GM21528 (cell line): ENCODE data around the gene SLC2A4RG.

Experiments
- ATAC-seq: cut with Tn5 transposase; IDR thresholded peaks from one replicate; pipeline ENCODE4 v1.9.1; 2021; ENCODE audit warnings: mild to moderate bottlenecking, moderate library complexity; ENCODE audit not compliant: unreplicated experiment, low FRiP score

The SLC2A4RG gene

DNA sequence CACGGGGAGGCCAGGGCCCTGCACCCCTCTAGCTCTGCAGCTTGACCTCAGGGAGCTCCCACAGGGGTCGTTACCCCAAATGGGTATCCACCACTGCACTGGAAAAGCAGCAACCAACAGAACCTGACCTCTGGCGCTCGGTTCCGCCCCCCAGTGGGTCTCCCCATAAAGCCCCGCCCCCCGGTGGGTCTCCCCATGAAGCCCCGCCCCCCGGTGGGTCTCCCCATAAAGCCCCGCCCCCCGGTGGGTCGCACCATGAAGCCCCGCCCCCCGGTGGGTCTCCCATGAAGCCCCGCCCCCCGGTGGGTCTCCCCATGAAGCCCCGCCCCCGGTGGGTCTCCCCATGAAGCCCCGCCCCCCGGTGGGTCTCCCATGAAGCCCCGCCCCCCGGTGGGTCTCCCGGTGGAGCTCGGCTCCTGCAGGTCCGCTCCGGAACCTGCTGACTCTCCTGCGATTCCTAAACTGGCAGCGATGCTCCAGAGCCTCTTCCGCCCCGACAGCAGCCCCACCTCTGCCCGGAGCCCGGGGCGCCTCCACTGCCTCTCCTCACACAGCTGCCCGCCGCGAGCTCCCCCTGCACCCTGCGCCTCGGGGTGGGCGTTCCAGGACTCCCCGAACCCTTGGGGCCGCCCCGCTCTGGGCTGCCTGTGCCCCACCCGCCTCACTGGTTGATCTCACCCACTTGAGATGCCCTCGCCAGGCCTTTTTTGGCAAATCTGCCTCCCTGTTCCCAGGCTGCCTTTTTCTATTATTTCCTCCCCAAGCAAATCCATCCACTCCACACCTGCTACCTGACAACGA, 12.1 kb downstream of the SLC2A4RG start:
- no peak for ATAC-seq

DNA sequence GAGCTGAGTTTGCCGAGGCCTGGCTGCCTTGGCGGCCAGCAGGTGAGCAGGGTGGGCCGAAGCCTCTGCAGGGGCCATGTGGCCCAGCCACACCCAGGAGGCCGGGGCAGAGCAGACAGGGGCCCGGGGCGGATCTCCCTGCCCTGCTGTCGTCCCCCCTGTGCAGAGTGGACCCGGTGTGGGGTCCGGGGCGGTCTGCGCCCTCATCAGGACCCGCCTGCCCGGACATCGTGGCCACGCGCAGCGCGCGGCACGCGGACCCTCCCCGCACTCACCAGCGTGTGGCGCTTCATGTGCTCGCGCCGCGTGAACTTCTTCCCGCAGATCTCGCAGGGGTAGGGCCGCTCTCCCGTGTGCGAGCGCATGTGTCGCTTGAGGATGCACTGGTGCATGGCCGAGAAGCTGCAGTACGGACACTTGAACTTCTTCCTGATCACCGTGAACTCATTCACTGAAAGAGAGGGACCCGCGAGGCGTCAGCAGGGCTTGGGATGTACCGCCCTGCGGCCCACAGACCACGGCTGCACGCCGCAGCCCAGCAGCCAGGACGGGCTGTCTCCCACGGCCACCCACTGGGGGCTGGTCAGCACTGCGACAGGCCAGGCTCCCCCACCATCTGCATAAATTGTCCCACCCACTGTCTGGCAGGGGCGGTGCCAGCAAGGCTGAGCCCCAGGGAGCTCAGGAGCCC, 13.0 kb downstream of the SLC2A4RG start:
- no peak for ATAC-seq

DNA sequence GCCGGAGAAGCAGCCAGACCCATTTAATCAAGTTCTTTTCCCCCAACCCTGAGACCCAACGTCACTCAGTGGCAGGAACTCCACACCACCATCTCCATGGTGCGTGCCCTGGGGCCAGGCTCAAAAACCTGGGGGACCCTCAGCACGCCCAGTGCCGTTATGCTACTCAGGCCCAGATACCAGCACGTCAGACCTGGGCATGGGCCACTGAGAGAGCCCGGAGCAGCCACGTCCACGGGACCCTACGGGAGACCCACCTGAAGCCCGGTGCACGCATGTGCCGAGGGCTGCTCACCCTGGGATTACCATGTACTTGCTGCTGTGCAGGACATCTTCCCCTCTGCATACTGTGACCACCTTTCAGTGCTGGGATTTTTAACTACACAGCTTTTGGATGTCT, 13.8 kb downstream of the SLC2A4RG start:
- no peak for ATAC-seq

DNA sequence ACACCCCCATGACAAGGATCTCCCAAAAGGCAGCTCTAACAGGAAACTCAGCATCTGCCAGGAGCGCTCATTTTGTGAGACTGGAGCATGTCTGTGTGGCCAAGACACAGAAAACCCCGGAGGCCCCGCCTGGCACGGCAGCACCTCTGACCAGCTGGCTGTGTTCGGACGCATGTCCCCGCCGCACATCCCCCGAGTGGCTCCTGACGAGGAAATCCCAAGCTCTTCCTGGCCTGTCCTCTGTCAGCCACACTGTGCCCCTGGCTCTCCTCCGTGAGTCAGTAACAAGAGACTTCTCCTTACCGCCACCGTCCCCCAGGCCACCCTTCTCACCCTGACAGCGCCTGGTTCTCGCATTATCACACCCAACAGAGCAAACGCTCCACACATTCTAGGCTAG, 14.4 kb downstream of the SLC2A4RG start:
- no peak for ATAC-seq

DNA sequence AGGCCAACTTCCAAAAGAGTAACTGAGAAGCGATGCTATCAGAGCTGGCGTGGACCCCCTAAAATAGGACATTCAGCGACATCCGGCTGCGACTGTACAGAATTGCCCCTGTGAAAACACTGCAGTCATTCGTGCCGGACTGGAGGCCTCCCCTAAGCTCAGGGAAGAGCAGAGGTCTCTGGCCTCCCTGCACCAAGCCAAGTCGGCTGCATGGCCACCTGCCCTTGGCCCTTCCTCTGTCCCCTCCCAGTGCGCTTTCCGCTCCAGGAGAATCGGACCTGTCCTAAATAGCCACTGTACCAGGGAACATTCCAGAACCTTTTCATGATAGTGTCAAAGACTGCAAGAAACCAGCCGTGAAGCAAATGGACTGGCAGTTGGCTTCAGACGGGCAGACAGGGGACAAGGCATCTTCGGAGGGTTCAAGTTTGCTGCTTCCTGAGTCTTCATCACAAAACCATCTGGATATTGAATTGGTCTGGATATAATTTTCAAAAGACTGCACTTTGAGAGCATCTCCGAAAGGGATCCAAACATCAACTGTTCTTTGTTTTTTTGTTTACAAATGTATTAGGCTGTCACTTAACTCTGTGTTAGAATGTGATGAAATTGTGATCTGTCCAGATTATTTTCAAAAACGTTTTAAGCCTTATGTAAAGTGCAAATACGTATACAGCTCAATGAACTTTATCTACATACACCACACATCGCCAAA, 16.5 kb downstream of the SLC2A4RG start:
- no peak for ATAC-seq

DNA sequence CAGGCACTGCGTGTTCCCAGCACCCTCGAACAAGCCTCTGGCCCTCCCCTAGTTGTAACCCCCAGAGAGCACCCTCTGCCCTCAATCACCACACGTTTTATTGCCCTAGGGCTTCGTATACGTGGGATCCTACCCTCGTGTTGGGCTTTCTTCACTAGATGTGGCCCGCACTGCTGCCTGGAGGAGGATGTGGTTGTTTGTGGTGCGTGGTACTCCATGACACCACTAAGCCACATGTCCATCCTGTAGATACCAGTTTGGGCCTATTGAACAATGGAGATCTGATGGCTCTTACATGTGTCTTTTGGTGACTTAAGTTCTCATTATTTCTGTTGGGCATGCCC, 17.0 kb downstream of the SLC2A4RG start:
- ATAC-seq, result no peak

DNA sequence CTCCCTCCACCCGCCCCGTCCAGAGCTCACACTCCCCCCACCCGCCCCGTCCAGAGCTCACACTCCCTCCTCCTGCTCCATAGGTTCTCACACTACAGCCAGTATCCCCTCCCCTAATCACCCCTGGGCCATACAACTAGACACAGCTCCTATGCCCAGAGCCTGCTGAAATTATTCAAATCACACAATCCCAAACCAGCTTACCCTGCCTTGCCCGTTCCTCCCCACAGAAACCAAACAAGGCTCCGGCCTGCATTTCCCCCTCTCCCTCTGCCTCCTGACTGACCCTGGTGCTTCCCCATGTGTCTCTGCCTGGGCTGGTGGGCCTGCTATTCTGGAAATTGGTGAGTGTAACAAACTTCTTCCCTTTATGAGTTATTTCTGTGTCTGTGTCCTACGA, 18.6 kb downstream of the SLC2A4RG start:
- no peak for ATAC-seq

DNA sequence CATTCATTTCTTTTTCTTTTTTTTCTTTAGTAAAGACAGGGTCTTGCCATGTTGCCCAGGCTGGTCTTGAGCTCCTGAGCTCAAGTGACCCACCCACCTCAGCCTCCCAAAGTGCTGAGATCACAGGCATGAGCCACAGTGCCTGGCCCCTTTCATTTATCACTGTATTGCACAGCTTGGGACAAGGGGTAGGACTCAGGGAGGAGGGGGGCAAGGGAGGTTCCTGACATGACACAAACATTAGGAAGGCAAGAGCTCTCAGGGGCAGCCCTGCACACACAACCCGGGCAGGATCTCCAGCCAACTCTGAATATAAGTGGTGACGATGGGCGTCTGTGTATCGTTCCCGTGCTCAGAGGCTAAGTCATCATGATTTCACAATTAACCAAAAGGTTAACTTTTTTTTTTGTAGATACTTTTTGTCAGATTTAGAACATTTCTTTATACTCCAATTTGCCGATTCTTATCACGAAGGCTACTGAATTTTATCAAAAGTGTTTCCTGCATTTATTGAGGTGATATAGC, 19.9 kb downstream of the SLC2A4RG start:
- no peak for ATAC-seq

DNA sequence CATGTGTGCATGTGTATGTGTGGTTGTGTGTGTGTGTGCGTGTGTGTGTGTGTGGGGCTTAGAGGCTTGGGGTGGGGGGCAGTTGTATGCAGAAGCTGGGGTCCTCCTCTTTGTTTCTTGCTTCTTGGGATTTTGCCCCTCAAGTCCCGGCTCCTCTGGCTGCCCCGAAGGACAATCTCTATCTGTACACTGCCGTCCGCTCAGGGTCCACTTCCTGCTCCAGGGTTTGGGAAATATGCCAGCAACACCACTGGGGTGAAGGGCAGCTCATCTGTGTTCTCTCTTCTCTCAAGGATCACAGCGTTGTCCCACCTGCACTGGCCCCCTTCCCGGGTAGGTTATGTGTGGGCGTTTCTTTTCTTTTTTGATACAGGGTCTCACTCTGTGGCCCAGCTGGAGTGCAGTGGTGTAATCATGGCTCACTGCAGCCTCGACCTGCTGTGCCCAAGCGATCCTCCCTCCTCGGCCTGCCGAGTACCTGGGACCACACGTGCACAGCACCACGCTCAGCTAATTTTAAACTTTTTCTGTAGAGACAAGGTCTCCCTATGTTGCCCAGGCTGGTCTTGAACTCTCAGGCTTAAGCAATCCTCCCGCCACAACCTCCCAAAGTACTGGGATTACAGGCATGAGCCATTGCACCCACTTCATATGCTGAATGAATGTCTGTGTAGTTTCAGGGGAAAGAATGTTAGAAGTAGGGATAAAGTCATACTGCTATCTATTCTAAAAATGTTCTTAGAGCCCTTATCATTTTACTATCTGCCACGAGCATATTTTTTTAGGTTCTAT, 25.7 kb downstream of the SLC2A4RG start:
- no peak for ATAC-seq

DNA sequence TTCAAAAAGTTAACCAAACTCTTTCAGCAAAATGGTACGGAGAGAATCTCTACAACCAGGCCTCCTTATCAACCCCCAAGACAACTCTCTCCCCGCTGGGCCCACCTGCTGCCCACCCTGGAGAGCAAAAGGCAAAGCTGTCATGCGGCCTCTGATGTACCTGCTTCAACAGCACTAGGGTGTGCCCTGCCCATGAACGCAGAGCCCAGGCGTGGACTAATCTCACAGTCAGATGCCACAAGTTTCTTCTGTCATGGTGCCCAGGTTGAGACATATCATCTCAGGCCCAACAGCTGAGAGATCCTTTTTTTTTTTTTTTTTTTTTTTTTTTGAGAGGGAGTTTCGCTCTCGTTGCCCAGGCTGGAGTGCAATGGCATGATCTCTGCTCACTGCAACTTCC, 26.3 kb downstream of the SLC2A4RG start:
- no peak for ATAC-seq

DNA sequence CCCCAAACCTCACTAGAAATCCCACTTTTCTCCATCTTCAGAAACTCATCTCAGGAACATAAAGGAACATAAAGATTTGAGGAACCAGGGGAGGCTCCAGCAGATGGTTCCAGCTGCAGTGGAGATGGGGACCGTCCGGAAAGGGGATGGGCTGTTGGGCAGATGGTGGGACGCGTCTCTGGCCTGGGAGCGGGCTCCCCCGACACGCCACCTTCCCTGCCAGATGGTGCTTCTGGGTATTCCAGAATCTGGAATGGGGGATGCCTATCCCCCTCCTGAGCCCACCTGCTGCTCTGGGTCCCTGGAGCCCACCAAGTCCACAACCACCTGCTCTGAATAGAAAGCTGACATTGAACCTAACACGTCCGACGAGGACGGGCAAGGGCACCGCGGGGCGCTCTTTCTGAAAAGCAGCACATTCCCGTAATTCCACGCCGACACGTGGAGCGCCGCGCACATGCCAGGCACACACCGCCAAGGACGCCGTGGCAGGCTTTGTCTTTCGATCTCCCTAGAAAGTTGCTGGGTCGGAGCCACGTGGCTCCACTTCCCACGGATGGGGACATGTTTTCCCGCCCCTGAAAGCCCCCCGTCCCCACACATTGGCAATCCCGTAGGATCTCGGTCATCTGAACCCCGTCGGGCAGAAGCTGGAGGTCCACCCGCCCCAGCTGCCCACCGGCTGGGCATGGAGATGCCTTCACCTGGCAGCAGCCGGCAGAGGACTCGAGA, 27.3 kb downstream of the SLC2A4RG start:
- no peak for ATAC-seq

DNA sequence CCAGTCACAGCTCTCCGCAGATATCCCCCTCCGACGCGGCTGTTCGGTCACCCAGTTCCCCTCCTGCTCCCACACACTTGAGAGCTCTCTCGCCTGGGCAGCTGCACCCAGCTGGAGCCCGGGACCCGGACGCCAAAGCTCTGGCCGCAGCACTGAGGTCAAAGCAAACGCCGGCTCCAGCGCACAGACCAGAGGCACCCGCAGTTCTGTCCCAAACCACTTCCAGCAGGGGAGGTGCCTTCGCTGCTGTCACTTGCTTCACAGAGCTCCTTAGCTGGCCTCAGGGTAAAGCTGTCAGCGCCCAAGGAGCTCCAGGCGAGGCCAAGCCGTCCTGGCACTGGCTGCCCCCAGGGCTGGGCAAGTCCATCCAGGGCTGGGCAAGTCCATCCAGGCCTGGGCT, 27.9 kb downstream of the SLC2A4RG start:
- ATAC-seq, result no peak

DNA sequence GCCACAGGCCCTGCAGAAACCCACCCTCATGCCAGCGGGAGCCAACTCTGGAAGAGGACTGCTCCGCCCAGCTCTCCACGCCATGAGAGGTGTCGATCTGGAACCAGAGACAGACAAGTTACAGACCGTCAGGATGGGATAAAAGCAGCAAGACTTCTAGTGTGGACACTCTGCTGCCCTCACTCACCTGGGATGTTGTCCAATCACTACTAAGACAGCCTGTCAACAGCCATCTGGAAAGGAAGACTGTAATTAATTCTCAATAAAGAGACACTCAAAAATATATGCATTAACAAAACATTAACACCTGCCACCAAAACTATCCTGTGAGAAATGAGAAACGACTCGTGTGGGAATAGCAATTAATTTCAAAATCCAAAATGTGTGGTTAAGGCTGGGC, 28.3 kb downstream of the SLC2A4RG start:
- no peak for ATAC-seq

DNA sequence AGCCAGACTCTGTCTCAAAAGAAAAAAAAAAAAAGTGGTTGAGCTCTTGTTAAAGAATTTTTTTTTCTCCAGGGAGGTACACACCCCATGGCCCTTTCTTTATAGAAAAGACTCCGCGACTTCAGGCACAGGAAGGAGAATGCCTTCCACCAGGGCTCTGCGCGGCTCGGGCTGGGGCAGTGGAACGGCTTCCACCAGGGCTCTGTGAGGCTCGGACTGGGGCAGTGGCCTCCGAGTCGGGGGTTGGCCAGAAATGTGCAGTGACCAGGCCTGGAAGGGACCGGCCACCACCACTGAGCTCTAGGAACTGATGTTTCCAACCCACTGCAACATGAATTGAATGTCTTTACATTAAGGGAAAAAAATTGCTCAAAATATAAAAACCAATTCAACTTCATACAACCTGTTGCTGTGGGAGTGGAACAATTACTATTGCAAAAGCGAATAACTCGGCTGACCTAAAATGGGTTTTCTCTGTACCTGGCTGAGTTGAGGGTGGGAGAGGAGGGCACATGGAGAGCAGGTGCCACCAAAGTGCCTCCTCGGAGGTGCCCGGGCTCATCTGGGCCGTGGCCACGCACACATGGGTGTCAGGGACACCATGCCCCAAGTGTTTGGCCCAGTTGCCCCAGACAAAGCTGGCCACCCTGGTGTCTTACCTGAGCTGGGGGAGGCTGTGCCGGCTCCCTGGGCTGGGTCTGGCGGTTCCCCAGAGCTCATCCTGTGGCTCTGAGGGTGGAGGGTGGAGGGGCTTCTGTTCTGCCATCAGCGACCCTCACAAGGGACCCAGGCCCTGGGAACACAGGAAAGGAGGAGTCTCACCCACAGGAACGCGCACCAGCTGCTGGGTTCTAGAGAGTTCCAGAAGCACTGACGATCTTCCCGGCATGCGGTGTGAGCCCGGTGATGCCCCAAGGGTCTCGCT, 29.3 kb downstream of the SLC2A4RG start:
- ATAC-seq, result no peak

DNA sequence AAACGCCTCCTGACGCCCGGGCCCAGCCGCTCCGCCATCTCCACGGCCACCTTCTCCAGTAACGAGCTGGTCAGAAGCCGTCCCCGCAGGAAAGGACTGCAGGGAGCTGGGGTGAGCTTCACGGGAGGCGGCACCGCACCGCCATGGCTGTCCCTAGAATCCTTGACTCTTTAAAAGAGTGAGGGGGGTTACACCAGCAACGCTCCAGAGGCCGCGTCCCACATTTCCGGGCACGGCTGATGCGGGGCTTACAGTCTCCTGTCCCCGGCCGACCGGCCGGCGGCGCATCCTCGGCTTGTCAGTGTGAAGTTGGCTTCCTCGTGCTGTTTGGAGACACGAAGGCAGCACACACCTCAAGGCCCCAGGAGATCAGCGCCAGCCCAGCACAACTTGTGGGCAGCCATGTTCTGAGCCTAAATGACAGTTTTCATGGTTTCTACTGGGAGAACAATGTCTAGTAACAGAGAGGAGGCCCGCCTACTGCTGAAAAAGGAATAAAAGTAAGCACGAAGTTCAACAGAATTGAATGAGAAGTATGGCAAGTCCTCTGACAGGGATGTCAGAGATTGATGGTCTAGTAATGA, 30.4 kb downstream of the SLC2A4RG start:
- ATAC-seq, result no peak

DNA sequence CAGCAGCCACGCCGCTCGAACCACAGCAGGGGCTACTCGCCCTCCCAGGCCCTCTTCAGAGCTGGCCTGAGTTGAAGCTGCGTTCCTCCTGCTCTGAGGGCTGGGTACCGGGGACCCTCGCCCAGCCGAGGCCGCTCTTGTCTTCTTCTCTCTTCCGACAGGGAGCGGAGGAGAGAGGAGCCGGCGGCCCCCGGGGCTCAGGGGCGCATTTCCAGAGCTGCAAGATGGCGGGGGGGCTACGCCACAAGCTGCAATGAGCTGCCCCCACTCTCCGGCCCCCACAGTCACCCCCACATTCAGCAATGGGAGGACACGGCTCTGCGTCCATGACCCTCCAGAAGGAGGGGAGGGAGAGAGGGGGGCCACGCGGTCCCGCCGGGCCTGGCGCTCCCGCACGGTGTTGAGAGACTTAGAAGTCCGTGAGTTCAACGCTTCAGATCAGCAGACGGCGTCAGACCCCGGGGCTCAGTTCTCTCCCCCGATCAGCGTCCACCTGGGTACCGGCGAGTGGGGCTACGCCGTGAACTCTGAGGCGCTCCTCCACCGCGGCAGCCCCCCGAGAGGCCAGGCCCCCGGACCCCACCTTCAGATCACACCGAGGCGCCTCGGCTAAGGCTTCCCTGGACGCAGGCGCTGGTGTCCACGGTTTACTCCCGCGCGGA, 31.6 kb downstream of the SLC2A4RG start:
- no peak for ATAC-seq

DNA sequence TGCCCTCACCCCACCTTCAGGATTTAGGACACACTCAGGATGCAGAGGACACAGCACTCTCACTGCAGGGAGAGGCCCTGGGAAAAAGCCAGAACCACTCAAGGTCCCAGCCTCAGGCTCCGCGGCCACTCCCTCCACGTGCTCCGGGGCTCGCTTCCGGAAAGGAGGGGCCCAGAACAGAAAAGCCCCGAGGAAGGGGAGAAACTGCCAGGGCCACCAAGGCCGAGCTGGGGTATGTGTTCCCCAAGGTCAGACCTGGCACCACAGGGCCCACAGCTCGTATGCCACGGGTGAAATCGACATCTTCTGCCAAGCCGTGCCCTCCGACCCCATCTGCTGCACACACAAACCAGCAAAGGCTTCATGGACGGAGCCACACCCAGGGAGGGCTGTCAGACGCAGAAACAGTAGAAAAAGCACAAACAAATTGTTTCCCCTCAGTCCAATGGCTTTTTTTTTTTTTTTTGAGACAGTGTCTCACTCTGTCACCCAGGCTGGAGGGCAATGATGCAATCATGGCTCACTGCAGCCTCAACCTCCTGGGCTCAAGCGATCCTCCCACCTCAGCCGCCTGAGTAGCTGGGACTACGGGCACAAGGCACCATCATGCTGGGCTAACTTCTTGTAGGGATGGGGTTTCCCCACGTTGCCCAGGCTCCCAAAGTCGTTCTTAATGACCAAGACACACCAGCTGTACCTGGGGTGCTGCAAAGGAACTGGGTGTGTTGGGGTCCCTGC, 33.4 kb downstream of the SLC2A4RG start:
- no peak for ATAC-seq
